Ishikawa (cell line): ENCODE data around the gene KDM2A.

ENCODE experiments used
- CREB1 ChIP-seq: IDR thresholded peaks from 2 replicates; pipeline ENCODE4 v1.6.1; 2012; ENCODE audit warnings: low read depth
- EP300 ChIP-seq: IDR thresholded peaks from 2 replicates; pipeline ENCODE4 v1.6.1; 2012; ENCODE audit warnings: borderline replicate concordance
- FOXM1 ChIP-seq: IDR thresholded peaks from 2 replicates; pipeline ENCODE4 v1.6.1; 2012; ENCODE audit warnings: low read depth, borderline replicate concordance
- MAX ChIP-seq: IDR thresholded peaks from 2 replicates; pipeline ENCODE4 v1.6.1; 2012
- NFIC ChIP-seq: IDR thresholded peaks from 2 replicates; pipeline ENCODE4 v1.6.1; 2012
- RAD21 ChIP-seq: IDR thresholded peaks from 2 replicates; pipeline ENCODE4 v1.6.1; 2012; ENCODE audit warnings: low read depth
- REST ChIP-seq: IDR thresholded peaks from 2 replicates; pipeline ENCODE4 v1.6.1; 2012; ENCODE audit warnings: low read depth, mild to moderate bottlenecking
- TAF1 ChIP-seq: IDR thresholded peaks from 2 replicates; pipeline ENCODE4 v1.6.1; 2012; ENCODE audit warnings: low read depth, mild to moderate bottlenecking
- TCF12 ChIP-seq: IDR thresholded peaks from 2 replicates; pipeline ENCODE4 v1.6.1; 2012; ENCODE audit warnings: low read depth
- TEAD4 ChIP-seq: IDR thresholded peaks from 2 replicates; pipeline ENCODE4 v1.6.1; 2012
- USF1 ChIP-seq: IDR thresholded peaks from 2 replicates; pipeline ENCODE4 v1.6.1; 2012
- YY1 ChIP-seq: IDR thresholded peaks from 2 replicates; pipeline ENCODE4 v1.6.1; 2012; ENCODE audit warnings: low read depth

GRCh38 chr11:67303132-67303834 lies 184.2 kb downstream of the KDM2A start, which contains the start of gene SSH3:
- TF ChIP-seq FOXM1 (no peak), MAX (no peak; the same call in 1 of the 2 replicates), CREB1 (no peak), RAD21 (no peak), YY1 (0 out of 2 replicates have a peak, but pooled peaks have one; percentile 28), REST (no peak), NFIC (no peak), TAF1 (0 out of 2 replicates have a peak, but pooled peaks have one; percentile 7), EP300 (no peak), USF1 (no peak), TEAD4 (no peak), TCF12 (no peak; the same call in 1 of the 2 replicates)
